Naive thymus-derived CD8-positive, alpha-beta T cell (primary cell): Measurements from ENCODE around the gene HBM. TPM values are rescaled to one million over a fixed set of nuclear protein-coding genes. Genes with fewer than 3 reads are reported as not detected.
"Not testable (repeated sequence)": the region's sequence is repeated elsewhere in the genome, so short reads cannot be mapped to it uniquely, and the experiment has no call there.

ENCODE experiments used
- ATAC-seq, 2 donors: fragments of 150-1000 bp; cut with Tn5 transposase in 1 of 2; sonication (Bioruptor Pico), chemical (Tn5 transposase) in 1 of 2; 1 replicate in 1 of 2; 2 replicates in 1 of 2; pipeline ENCODE4 v1.10.0; 2021; ENCODE audit warnings: mild to moderate bottlenecking in 2 of 2, moderate library complexity in 2 of 2
- POLR2A ChIA-PET: fragments of 350-600 bp; sonication (Branson Sonifier 250); formaldehyde crosslinking; loops from one replicate; lab custom pipeline; 2021; ENCODE audit warnings: antibody characterized with exemption; lab: Charles Lee
- DNase-seq, 10 donors: peaks; one replicate each; pipeline versions ENCODE4 v3.0.0 to v3.0.0-alpha.2; 2020 to 2022
- H3K27ac Mint-ChIP-seq, 10 donors: one replicate each; pipeline ENCODE4 v1.8.0; 2020 to 2022; ENCODE audit warnings: mild to moderate bottlenecking in 10 of 10, mixed read lengths in 10 of 10, moderate library complexity in 4 of 10, inconsistent platforms in 1 of 10
- H3K27me3 Mint-ChIP-seq, 5 donors: one replicate each; pipeline ENCODE4 v1.8.0; 2021 to 2022; ENCODE audit warnings: mixed read lengths in 5 of 5
- H3K36me3 Mint-ChIP-seq, 3 donors: one replicate each; pipeline ENCODE4 v1.8.0; 2020 to 2022; ENCODE audit warnings: mixed read lengths in 3 of 3, mild to moderate bottlenecking in 2 of 3, inconsistent platforms in 1 of 3
- H3K4me1 Mint-ChIP-seq, 4 donors: one replicate each; pipeline ENCODE4 v1.8.0; 2021 to 2022; ENCODE audit warnings: mixed read lengths in 4 of 4
- H3K4me3 Mint-ChIP-seq, 10 donors: one replicate each; pipeline ENCODE4 v1.8.0; 2020 to 2022; ENCODE audit warnings: mild to moderate bottlenecking in 10 of 10, mixed read lengths in 10 of 10, moderate library complexity in 6 of 10, inconsistent platforms in 1 of 10
- H3K9me3 Mint-ChIP-seq, 9 donors: one replicate each; pipeline ENCODE4 v1.8.0; 2020 to 2022; ENCODE audit warnings: mixed read lengths in 9 of 9, mild to moderate bottlenecking in 3 of 9, inconsistent platforms in 1 of 9, moderate library complexity in 1 of 9
- polyA plus RNA-seq, 3 donors: library from polyadenylated mRNA; unstranded; fragments of 300-500 nt; fragmentation: Illumina TruSeq; gene quantifications; one replicate each; pipeline ENCODE4 v1.2.3, GENCODE V29; 2021
- total RNA-seq, 8 experiments: library from RNA in 2 of 8; stranded (reverse) in 2 of 8; gene quantifications; one replicate each; pipeline ENCODE4 v1.2.3 and lab custom pipeline; 2021 to 2026

The HBM gene
- total and polyA plus RNA-seq, 5 experiments from 2014 or later: not detected

DNA sequence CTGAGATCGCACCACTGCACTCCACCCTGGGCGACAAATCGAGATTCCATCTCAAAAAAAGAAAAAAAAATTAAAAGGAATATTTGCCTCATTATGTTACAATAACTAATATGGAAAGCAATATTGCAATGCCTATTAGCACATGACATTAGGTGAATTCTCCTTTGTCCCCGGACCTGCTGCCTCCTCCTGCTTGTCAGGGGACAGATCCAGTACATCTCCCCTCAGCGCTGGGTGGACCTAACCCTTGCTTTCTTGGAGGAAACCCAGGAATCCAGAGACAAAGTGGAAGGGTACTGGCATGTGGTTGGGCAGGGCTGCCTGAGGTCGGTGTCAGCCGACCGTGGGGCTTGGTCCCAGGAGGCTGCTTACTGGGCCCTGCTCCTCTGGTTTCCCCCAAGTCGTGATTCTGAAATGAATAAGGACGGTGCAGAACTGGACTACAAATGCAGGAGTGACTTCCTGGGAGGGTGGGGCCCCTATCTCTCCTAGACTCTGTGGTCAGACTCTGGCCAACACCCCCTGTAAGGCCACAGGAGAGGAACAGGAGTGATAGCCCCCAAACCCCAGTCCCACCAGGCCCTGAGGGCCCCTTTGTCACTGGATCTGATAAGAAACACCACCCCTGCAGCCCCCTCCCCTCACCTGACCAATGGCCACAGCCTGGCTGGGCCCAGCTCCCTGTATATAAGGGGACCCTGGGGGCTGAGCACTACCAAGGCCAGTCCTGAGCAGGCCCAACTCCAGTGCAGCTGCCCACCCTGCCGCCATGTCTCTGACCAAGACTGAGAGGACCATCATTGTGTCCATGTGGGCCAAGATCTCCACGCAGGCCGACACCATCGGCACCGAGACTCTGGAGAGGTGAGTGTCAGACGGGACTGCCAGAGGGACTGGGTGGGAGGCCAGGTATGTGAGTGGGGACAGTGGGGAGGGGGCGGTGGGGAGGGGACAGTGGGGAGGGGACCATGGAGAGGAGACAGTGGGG, 13.3 kb upstream of the HBM start, which contains the start of gene HBZ:
Gene HBZ (plus strand): TSS at position 504 of the 988 bp plus-strand sequence. CDS start 266 bp downstream, at position 770.
- Mint-ChIP-seq H3K27me3 (peaks cover 5 to 35% (median 27%) of the 10 kb centered on the region in 5 donors), H3K36me3 (no peaks in the 10 kb centered on the region), H3K9me3 (no peaks in the 10 kb centered on the region), H3K27ac (peak within 1 kb of the TSS in 1 of 10 donors; percentile 41), H3K4me3 (peak within 1 kb of the TSS in 7 of 10 donors; percentile 15 to 60 (median 36)), H3K4me1 (peaks cover 6 to 10% (median 8%) of the 10 kb centered on the region in 4 donors)
- ATAC-seq: no peak
- POLR2A ChIA-PET: no interaction called here
- no peak for DNase-seq

- H3K36me3 Mint-ChIP-seq, POLR2A ChIA-PET, H3K9me3 Mint-ChIP-seq, H3K27ac Mint-ChIP-seq, ATAC-seq, DNase-seq: not testable (repeated sequence)
- peak overlapping the region in 7 of 10 donors; percentile 15 to 52 (median 36) for H3K4me3 Mint-ChIP-seq
- peaks cover 7 to 35% (median 30%) of the 10 kb centered on the region in 5 donors for H3K27me3 Mint-ChIP-seq
- peaks cover 6 to 10% (median 8%) of the 10 kb centered on the region in 4 donors for H3K4me1 Mint-ChIP-seq
Observed at GRCh38 chr16:153129-153521, 12.7 kb upstream of the HBM start.

DNA sequence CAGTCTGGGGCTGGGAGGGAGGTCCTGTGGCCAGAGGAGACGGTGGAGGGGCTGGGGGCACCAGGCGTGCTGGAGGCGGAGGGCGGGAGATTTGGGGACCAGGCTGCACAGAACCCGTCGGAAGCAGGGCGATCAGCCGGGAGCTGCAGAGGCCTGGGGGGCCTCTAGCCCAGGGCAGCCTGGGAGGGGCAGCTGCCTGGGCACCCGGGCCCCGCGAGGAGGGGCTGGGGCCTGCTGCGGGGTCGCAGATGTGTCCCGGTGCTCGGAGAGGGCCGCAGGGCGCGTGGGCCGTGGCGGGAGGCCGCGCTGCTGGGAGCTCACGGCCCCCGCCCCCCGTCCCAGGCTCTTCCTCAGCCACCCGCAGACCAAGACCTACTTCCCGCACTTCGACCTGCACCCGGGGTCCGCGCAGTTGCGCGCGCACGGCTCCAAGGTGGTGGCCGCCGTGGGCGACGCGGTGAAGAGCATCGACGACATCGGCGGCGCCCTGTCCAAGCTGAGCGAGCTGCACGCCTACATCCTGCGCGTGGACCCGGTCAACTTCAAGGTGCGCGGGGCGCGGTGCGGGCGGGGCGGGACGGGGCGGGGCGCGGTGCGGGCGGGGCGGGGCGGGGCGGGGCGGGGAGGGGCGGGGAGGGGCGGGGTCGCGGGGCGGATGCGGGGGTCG, 12.1 kb upstream of the HBM start:
- POLR2A ChIA-PET, DNase-seq: not testable (repeated sequence)
- peak; percentile 41 to 57 for ATAC-seq

DNA sequence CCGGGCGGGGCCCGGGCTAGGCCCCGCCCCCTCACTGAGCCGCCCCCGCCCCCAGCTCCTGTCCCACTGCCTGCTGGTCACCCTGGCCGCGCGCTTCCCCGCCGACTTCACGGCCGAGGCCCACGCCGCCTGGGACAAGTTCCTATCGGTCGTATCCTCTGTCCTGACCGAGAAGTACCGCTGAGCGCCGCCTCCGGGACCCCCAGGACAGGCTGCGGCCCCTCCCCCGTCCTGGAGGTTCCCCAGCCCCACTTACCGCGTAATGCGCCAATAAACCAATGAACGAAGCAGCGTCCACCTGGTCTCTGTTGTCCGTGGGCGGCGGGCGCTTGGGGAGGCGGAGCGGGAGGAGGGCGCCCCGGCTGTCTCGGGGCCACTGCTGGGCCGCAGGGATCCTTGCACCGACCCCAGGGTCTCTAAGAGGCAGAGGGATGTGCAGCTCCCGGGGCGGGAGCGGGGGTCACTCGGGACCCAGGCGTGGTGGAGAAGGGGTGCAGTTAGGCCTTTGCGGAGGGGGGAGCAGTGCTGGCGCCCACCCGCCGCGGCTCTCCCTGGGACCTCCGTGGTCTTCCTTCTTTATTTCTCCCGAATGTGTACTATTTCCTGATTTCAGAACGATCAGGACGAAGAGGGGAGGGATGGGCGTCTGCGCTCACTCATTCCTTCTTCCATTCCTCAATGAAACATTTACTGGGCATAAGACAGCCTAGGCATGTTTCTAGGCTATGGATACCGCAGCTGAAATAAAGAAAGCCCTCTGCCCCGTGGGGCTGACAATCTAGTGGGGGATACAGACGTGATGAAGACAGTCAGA, 11.4 kb upstream of the HBM start:
- Mint-ChIP-seq H3K9me3 (no peaks in the 10 kb centered on the region), H3K27ac (peak overlapping the region in 5 of 10 donors; percentile 45 to 77 (median 58)), H3K36me3 (no peaks in the 10 kb centered on the region), H3K4me3 (peak overlapping the region; percentile 76 to 89 (median 83)), H3K27me3 (peaks cover 7 to 36% (median 32%) of the 10 kb centered on the region in 5 donors), H3K4me1 (peaks cover 6 to 10% (median 8%) of the 10 kb centered on the region in 4 donors)
- POLR2A ChIA-PET: interaction anchor here (0.6 kb wide), 2 partner anchors 444 to 973 kb away, joined by 3 read pairs; no protein-coding TSS in a partner anchor
- DNase-seq (peak in 4 of 10 donors; percentile 17 to 29 (median 20)), ATAC-seq (peak; percentile 62 to 63)

More for the DNA sequence above, 12.1 kb upstream of the HBM start:
- not testable (repeated sequence) for H3K9me3 Mint-ChIP-seq, H3K27ac Mint-ChIP-seq, H3K36me3 Mint-ChIP-seq
- Mint-ChIP-seq H3K27me3 (peaks cover 7 to 36% (median 29%) of the 10 kb centered on the region in 5 donors), H3K4me3 (peak overlapping the region in 1 of 10 donors; percentile 82), H3K4me1 (peaks cover 6 to 10% (median 8%) of the 10 kb centered on the region in 4 donors)

GRCh38 chr16:155031-155398, 10.8 kb upstream of the HBM start:
- POLR2A ChIA-PET: interaction anchor here (0.6 to 0.7 kb wide), 3 partner anchors 23 to 972 kb away, joined by 3 read pairs; no protein-coding TSS in a partner anchor
- Mint-ChIP-seq H3K36me3 (no peaks in the 10 kb centered on the region), H3K27ac (peak overlapping the region in 4 of 10 donors; percentile 45 to 77 (median 65)), H3K9me3 (no peaks in the 10 kb centered on the region), H3K27me3 (peaks cover 9 to 42% (median 31%) of the 10 kb centered on the region in 5 donors), H3K4me3 (peak overlapping the region; percentile 76 to 89 (median 83)), H3K4me1 (peaks cover 6 to 10% (median 8%) of the 10 kb centered on the region in 4 donors)
- DNase-seq (no peak), ATAC-seq (no peak)

GRCh38 chr16:159136-159849, 6.5 kb upstream of the HBM start:
- DNase-seq (no peak), ATAC-seq (no peak)
- Mint-ChIP-seq H3K9me3 (no peaks in the 10 kb centered on the region), H3K27ac (no peak overlapping the region), H3K27me3 (peaks cover 13 to 61% (median 30%) of the 10 kb centered on the region in 5 donors), H3K36me3 (no peaks in the 10 kb centered on the region), H3K4me1 (peaks cover 6 to 9% (median 7%) of the 10 kb centered on the region in 4 donors), H3K4me3 (no peak overlapping the region)
- POLR2A ChIA-PET: no interaction called here

DNA sequence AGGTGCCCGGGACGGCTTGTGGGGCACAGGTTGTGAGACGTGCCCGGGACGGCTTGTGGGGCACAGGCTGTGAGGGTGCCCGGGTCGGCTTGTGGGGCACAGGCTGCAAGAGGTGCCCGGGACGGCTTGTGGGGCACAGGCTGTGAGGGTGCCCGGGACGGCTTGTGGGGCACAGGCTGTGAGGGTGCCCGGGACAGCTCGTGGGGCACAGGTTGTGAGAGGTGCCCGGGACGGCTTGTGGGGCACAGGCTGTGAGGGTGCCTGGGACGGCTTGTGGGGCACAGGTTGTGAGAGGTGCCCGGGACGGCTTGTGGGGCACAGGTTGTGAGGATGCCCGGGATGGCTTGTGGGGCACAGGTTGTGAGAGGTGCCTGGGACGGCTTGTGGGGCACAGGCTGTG, 5.5 kb upstream of the HBM start:
- H3K36me3 Mint-ChIP-seq: not testable (repeated sequence)

DNA sequence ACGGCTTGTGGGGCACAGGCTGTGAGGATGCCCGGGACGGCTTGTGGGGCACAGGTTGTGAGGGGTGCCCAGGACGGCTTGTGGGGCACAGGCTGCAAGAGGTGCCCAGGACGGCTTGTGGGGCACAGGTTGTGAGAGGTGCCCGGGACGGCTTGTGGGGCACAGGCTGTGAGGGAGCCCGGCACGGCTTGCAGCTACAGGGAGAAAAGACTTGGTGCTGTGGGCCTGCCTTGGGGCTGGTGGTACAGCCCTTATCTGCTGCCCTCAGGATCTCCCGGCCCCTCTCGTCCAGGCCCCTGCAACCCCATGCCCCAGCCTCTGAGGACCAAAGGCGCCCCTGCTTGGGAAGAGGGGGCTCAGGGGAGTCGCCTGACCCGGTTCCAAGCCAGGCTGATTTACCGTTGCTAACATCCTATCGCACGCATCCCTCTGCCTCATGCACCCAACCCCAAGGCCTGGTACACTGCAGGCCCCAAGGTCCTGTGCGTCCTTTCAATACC, 5.0 kb upstream of the HBM start:
- no peak for ATAC-seq
- no peaks in the 10 kb centered on the region for H3K9me3 Mint-ChIP-seq
- DNase-seq: no peak
- peaks cover 8 to 54% (median 27%) of the 10 kb centered on the region in 5 donors for H3K27me3 Mint-ChIP-seq
- POLR2A ChIA-PET: no interaction called here
- no peak overlapping the region for H3K4me3 Mint-ChIP-seq
- no peak overlapping the region for H3K27ac Mint-ChIP-seq
- H3K36me3 Mint-ChIP-seq: no peaks in the 10 kb centered on the region
- peaks cover 0 to 8% (median 6%) of the 10 kb centered on the region in 4 donors for H3K4me1 Mint-ChIP-seq

More for the DNA sequence above, 5.5 kb upstream of the HBM start:
- H3K27ac Mint-ChIP-seq, H3K4me3 Mint-ChIP-seq, POLR2A ChIA-PET, ATAC-seq, DNase-seq, H3K9me3 Mint-ChIP-seq, H3K4me1 Mint-ChIP-seq: not testable (repeated sequence)
- H3K27me3 Mint-ChIP-seq: peaks cover 8 to 52% (median 24%) of the 10 kb centered on the region in 5 donors

DNA sequence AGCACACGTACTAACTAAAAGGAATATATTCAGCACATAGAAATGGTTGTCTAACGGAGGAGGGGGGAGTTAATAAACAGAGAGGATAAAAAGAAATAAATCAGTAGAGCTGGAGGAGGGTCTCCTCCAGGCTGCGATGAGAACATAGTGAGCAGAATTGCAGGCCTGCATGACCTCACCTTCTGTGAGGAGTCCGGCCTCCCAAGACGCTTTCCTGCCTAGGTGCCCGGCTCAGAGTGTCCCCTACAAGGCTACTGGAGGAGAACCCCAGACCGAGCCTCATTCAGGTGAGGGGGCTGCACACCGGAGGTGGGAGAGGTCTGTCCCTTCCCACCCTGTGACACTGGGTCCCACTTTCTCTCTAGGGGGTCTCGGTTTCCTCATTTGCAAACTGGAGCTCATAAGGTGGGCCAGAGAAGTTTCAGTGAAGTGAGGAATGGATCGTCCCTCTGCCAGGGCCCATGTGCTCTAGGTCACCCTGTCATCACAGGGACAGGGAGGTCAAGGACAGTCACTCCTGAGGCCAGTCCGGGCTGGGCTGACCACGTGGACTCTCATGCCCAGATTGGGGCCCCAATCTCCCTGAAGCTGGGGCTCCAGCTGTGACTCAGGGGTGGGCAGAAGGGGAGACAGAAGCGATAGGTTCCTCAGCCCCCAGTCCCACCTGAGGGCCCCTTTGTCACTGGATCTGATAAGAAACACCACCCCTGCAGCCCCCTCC, 3.3 kb upstream of the HBM start:
- peak overlapping the region in 2 of 10 donors; percentile 11 to 45 for H3K4me3 Mint-ChIP-seq
- H3K36me3 Mint-ChIP-seq: no peaks in the 10 kb centered on the region
- H3K9me3 Mint-ChIP-seq: no peaks in the 10 kb centered on the region
- POLR2A ChIA-PET: no interaction called here
- no peak for ATAC-seq
- H3K4me1 Mint-ChIP-seq: peaks cover 1 to 18% (median 14%) of the 10 kb centered on the region in 4 donors
- H3K27me3 Mint-ChIP-seq: peaks cover 12 to 61% (median 32%) of the 10 kb centered on the region in 5 donors
- H3K27ac Mint-ChIP-seq: no peak overlapping the region
- no peak for DNase-seq

DNA sequence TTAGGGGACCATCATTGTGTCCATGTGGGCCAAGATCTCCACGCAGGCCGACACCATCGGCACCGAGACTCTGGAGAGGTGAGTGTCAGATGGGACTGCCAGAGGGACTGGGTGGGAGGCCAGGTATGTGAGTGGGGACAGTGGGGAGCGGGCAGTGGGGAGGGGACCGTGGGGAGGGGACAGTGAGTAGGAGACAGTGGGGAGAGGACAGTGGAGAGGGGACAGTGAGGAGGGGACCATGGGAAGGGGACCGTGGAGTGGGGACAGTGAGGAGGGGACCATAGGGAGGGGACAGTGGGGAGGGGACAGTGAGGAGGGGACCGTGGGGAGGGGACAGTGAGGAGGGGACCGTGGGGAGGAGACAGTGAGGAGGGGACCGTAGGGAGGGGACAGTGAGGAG, 2.6 kb upstream of the HBM start:
- ATAC-seq, POLR2A ChIA-PET, H3K9me3 Mint-ChIP-seq, DNase-seq, H3K4me3 Mint-ChIP-seq, H3K27ac Mint-ChIP-seq, H3K36me3 Mint-ChIP-seq: not testable (repeated sequence)
- Mint-ChIP-seq H3K4me1 (peaks cover 1 to 18% (median 14%) of the 10 kb centered on the region in 4 donors), H3K27me3 (peaks cover 10 to 58% (median 32%) of the 10 kb centered on the region in 5 donors)

DNA sequence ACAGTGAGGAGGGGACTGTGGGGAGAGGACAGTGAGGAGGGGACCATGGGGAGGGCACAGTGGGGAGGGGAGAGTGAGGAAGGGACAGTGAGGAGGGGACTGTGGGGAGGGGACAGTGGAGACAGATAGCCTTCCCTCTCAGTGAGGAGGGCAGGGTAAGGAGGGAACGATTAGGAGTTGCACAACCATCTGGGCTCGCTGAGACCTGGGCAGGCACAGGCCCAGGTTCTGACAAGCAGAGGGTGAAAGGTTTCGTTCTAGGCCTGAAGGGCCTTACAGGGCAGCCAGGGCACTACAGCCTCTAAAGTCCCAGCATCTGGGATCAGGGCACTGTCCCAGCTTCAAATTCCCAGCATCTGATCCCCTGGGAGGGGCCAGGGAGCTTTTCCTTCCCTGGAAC, 2.1 kb upstream of the HBM start:
- H3K27ac Mint-ChIP-seq, DNase-seq, H3K9me3 Mint-ChIP-seq, H3K36me3 Mint-ChIP-seq, POLR2A ChIA-PET, ATAC-seq: not testable (repeated sequence)
- H3K4me3 Mint-ChIP-seq: peak overlapping the region in 3 of 10 donors; percentile 29 to 63 (median 44)
- H3K4me1 Mint-ChIP-seq: peaks cover 1 to 18% (median 14%) of the 10 kb centered on the region in 4 donors
- peaks cover 11 to 58% (median 37%) of the 10 kb centered on the region in 5 donors for H3K27me3 Mint-ChIP-seq
